Thoracic aorta endothelial cell (primary cell): ENCODE results near the gene WDR1. TPM values are rescaled to one million over a fixed set of nuclear protein-coding genes. Genes with fewer than 3 reads are reported as not detected.

Experiments used
- small RNA-seq: library from RNA; depleted of rRNA; stranded (forward); fragments of <200 nt; gene quantifications from one replicate; pipeline ENCODE3, GENCODE V24; 2012
- total RNA-seq: library from RNA; depleted of rRNA; stranded (reverse); fragments of >200 nt; gene quantifications from 2 replicates; pipeline ENCODE4 v1.2.3, GENCODE V29; 2012

The WDR1 gene, protein sequence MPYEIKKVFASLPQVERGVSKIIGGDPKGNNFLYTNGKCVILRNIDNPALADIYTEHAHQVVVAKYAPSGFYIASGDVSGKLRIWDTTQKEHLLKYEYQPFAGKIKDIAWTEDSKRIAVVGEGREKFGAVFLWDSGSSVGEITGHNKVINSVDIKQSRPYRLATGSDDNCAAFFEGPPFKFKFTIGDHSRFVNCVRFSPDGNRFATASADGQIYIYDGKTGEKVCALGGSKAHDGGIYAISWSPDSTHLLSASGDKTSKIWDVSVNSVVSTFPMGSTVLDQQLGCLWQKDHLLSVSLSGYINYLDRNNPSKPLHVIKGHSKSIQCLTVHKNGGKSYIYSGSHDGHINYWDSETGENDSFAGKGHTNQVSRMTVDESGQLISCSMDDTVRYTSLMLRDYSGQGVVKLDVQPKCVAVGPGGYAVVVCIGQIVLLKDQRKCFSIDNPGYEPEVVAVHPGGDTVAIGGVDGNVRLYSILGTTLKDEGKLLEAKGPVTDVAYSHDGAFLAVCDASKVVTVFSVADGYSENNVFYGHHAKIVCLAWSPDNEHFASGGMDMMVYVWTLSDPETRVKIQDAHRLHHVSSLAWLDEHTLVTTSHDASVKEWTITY
- 447 and 469 TPM in 2 replicates for total RNA-seq

GRCh38 chr4:10116569-10117358, at the start of gene WDR1:
Gene WDR1, minus strand, starts transcription at chr4:10116799. Its CDS starts 133 bp downstream, at chr4:10116666.

Small RNA genes within 50 kb of the gene (small RNA-seq; reads per million reads assigned to genes)
- not detected for gene AC093664.1
- gene MIR3138: 0.56 reads per million
- gene RNA5SP155: not detected

Other genes starting within 250 kb of the WDR1 start
- 0.86 and 1.3 TPM in 2 replicates for gene SLC2A9, start 95.3 kb downstream of the WDR1 start, total RNA-seq